ENCODE data around the gene CREB3L2. TPM values are rescaled to one million over a fixed set of nuclear protein-coding genes. Genes with fewer than 3 reads are reported as not detected.
"Not testable (repeated sequence)": the region's sequence is repeated elsewhere in the genome, so short reads cannot be mapped to it uniquely, and the experiment has no call there.

Gene CREB3L2
- total RNA-seq, 1 donor from 2014 or later = 175 TPM

GRCh38 chr7:137970253-137970975 is 31.5 kb downstream of the CREB3L2 start:
- DNase-seq (ENCODE audit: low spot score) = no peak

DNA sequence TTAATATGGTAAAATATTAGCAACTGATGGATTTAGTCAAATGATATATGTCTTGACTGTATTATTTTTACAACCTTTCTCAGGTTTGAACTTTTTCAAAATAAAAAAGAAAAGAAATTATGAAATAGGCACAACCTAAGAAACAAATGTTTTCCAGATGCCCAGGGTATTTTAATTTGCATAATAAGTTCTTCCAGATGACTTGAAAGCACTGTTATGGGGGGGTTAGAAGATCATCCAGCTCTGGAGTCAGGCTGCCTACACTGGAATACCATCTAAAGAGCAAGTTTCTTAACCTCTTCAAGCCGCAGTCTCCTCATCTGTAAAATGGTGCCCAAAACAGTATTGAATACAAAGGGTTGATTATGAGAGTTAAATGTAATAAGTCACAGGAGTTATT is 32.1 kb downstream of the CREB3L2 start:
- DNase-seq (ENCODE audit: low spot score) = no peak

- DNase-seq (ENCODE audit: low spot score) = no peak
These were observed 33.0 kb downstream of the CREB3L2 start for GRCh38 chr7:137968890-137969289.

GRCh38 chr7:137968339-137968738 is 33.5 kb downstream of the CREB3L2 start:
- DNase-seq (ENCODE audit: low spot score) = not testable (repeated sequence)

DNA sequence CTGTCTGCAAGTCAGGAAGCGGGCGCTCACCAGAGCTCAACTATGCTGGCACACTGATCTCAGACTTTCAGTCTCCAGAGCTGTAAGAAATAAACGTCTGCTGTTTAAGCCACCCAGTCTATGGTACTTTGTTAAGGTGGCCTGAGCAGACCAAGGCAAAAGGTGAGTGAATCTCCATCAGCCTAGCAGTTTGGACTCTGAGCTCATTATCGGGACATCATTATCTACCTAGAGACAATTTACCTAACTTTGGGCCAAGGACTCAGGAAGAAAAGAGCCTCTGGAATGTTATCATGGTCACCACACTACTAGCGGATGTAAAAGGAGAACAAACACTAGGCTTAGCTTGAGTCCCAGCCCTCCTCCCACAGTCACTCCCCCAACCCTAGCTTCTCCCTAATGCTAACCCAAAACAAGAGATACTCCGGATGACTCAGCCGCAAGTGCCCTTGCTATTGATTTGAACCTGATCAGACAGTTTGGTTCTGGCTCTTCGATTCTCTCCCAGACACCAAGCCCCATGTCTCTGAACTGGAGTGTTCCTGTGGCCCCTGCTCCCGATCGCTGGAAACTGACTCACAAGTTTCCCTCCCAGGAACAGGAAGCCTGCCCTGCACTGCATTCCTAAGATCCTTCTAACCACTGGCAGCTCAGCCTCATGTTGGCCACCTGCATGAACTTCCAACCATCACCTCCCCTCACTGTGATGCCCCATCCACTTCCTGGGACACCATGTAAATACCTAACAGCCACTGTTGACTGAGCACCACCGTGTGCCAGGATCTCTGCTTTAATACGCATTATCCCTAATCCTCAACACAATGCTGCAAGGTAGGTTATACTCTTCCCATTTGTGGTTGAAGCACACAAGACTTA is 34.5 kb downstream of the CREB3L2 start:
- DNase-seq (ENCODE audit: low spot score) = no peak

GRCh38 chr7:137966641-137967142 is 35.2 kb downstream of the CREB3L2 start:
- no peak for DNase-seq (ENCODE audit: low spot score)

- no peak for DNase-seq (ENCODE audit: low spot score)
These were observed 35.8 kb downstream of the CREB3L2 start for GRCh38 chr7:137965942-137966640.

- DNase-seq (ENCODE audit: low spot score) = no peak
These were observed 36.9 kb downstream of the CREB3L2 start for GRCh38 chr7:137964824-137965545.

GRCh38 chr7:137962875-137963507 is 38.9 kb downstream of the CREB3L2 start:
- no peak for DNase-seq (ENCODE audit: low spot score)

DNA sequence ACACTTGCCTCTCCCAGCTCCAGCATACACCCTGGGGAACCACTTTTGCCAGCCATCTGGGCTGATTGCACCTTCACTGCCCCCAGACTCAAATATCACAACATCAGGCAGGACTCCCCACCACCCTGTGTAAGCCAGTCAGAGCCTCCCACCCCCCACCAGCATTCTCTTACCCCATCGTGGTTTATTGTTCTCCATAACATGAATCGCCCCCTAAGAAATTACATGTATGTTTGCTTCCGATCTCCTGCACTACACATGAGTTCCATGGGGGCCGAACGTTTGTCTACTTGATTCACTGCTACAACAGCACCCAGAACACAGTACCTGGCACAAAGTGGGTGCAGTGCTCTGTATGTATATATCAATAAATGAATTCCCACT is 39.4 kb downstream of the CREB3L2 start:
- no peak for DNase-seq (ENCODE audit: low spot score)

DNA sequence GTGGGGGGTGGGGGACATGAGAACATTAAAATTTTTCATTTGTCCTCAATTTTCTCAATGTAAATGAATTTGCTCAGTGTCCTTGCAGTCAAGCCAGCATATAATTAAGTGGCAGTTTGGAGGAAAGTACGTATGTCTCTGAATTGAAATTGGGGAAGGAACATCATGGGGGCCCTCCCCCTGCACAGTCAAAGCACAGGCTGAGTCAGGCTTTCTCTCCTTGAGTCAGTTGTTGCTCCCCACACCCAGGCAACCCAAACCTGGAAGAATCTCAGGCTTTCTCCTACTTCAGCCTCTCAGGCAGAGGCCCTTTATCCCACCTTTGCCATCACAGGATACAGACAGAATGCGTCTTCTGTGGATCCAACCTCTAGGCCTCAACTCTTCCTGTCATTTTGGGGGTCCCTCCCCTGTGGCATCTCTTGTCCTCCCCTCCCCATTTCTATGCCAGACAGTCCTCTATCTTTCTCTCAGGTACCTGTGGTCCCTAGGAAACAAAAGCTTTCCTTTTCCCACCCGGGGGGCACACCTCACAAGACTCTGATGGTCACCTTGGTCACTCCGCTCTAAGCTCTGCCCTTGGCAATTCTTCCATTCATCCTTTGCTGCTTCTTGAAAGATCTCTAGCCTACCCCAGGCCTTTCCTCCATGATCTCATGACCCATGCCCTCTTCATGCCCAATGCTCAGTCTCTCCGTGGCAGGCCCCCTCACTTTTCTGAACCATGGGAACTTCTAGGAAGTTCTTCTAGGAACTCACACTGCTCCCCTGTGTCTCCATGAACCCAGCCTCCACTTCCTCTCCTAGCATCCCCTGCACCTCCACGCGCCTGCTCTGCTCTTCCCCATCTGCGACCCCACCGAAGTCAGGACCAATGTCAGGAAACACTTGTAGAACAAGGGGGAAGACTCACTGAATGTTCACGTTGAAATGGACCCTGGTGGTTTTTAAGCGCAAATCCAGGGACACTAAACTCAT is 40.4 kb downstream of the CREB3L2 start:
- no peak for DNase-seq (ENCODE audit: low spot score)

DNA sequence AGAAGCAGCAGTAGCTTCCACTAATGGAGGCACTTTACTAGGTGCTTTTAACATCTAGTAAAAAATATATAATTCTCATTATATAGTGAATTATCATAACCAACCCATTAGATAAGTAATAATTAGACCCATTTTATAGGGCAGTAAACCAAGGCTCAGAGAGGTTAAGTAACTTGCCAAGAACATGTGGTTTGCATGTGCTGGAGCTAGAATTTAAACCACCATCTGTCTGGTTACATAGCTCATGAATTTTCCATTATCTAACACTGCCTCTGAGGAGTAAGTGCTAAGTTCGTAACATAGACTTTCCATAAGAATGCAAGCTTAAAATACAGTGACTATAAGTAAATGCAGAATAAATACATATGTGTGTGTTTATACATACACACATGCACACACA is 41.9 kb downstream of the CREB3L2 start:
- no peak for DNase-seq (ENCODE audit: low spot score)

- no peak for DNase-seq (ENCODE audit: low spot score)
These were observed 43.1 kb downstream of the CREB3L2 start for GRCh38 chr7:137958470-137959431.

GRCh38 chr7:137957887-137958286 is 44.0 kb downstream of the CREB3L2 start:
- DNase-seq (ENCODE audit: low spot score) = no peak

- no peak for DNase-seq (ENCODE audit: low spot score)
These were observed 45.3 kb downstream of the CREB3L2 start for GRCh38 chr7:137956591-137956990.

DNA sequence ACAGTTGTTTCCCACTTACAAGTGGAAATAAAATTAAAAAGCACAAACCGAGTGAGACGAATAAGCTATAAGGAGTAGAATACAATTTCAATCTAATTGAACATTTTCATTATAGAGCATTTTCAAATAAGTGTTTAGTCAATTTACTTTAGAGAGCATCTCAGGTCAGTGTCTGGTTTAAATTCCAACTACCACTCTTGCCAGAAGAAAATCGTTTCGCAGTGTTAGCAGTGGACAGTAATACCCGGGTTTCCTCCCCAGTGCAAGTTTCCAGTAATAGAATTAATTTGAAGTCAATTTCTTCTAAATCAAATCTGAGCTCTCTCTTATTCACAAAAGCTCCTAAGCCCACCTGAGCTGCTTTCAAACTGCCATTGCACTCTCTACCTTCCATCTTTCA is 45.7 kb downstream of the CREB3L2 start:
- no peak for DNase-seq (ENCODE audit: low spot score)

- DNase-seq (ENCODE audit: low spot score) = no peak
These were observed 47.3 kb downstream of the CREB3L2 start for GRCh38 chr7:137954614-137955013.
